Measurements from ENCODE around the gene MIEF2. TPM values are rescaled to one million over a fixed set of nuclear protein-coding genes. Genes with fewer than 3 reads are reported as not detected.

MIEF2 gene
- polyA plus RNA-seq, 1 of the 3 experiments (the other 2 are of a cell fraction), result 12.7 TPM

DNA sequence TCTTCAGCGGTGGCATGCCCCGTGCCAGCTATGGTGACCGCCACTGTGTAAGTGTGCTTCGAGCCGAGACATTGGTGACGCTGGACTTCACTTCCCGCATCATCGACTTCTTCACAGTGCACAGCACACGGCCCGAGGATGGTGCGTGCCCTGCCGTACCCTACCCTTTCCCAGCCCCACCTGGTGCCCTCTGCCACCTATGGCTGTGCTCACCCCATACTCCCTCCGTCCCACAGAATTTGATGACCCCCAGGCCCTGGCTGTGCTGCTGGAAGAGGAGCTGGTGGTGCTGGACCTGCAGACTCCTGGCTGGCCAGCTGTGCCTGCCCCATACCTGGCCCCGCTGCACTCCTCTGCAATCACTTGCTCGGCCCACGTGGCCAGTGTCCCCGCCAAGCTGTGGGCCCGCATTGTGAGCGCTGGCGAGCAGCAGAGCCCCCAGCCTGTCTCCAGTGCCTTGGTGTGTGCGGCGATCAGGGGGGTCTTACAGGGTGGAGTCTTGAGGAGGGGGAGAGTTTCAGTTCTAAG, 25.5 kb upstream of the MIEF2 start (continued):
- TF ChIP-seq, protein P1, sequence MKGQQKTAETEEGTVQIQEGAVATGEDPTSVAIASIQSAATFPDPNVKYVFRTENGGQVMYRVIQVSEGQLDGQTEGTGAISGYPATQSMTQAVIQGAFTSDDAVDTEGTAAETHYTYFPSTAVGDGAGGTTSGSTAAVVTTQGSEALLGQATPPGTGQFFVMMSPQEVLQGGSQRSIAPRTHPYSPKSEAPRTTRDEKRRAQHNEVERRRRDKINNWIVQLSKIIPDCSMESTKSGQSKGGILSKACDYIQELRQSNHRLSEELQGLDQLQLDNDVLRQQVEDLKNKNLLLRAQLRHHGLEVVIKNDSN (IDR thresholded peaks at IDR 0.05; ENCODE audit: borderline replicate concordance, low read depth), result no peak
- no peak for TF ChIP-seq TEAD4 (IDR thresholded peaks at IDR 0.05; ENCODE audit: borderline replicate concordance, insufficient read depth)
- no peak for TF ChIP-seq NFIC (IDR thresholded peaks at IDR 0.05; ENCODE audit: borderline replicate concordance)
- no peak for TF ChIP-seq TAF1 (IDR thresholded peaks at IDR 0.05; ENCODE audit: borderline replicate concordance, low read depth, low read length)
- TF ChIP-seq GATA2 (CRISPR knock-in tag; IDR thresholded peaks at IDR 0.05), result no peak

DNA sequence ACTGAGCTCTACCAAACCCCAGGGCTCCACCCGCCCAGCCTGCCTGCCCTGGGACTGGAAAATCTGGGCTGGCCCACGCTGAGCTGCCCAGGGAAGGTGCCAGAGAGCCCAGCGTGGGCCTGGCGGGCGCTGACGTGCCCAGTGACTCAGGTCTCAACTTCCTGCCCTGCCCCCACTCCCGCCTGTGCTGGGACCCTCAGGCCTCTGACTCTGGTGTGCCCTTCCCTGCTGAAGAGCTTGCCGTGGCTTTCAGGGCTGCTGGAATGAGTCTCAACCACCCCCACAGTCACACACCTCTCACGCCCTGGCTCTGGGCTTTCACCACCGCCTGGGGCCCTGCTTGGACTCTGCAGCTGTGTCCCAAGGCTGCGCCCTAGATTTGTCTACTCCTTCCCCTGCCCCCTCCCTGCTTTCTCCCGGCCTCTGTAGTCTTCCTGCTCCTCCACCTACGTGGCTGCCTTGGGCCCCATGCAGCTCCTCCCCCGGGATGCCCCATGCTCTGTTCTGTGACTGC, 24.7 kb upstream of the MIEF2 start:
- Histone ChIP-seq H3K27me3 (ENCODE audit: insufficient read depth) (no peaks in the 10 kb centered on the region), H3K79me2 (ENCODE audit: insufficient read depth) (peaks cover 11% of the 10 kb centered on the region; the same call in 1 of the 2 replicates), H3K27ac (ENCODE audit: low read depth in 2 of 2, low read length in 1 of 2) (peak overlapping the region in 1 of 2 experiments; percentile 70; a peak in 2 of 4 replicates), H3K9me2 (no peaks in the 10 kb centered on the region), H2AFZ (ENCODE audit: low read depth) (no peak overlapping the region), H3K4me2 (no peak overlapping the region), H3F3A (replicated peaks; ENCODE audit: insufficient read depth) (peaks cover 4% of the 10 kb centered on the region), H3K4me1 (ENCODE audit: control insufficient read depth in 1 of 2, insufficient read depth in 2 of 2, low read depth in 1 of 2, low read length in 1 of 2) (peaks cover 0 to 6% of the 10 kb centered on the region in 2 experiments; a peak in 2 of 4 replicates), H3K9ac (peak overlapping the region; percentile 44; the same call in 1 of the 2 replicates), H3K9me3 (no peaks in the 10 kb centered on the region), H4K20me1 (ENCODE audit: insufficient read depth) (no peaks in the 10 kb centered on the region), H3K36me3 (replicated peaks in 1 of 2; ENCODE audit: control insufficient read depth in 1 of 2, insufficient read depth in 2 of 2, low read length in 1 of 2) (peaks cover 0 to 25% of the 10 kb centered on the region in 2 experiments), H3K4me3 (ENCODE audit: low read depth in 2 of 2, low read length in 1 of 2) (no peak overlapping the region)
- 67% methylated on average over 8 of the region's 14 CpGs for WGBS (ENCODE audit: low lambda C conversion rate)
- TF ChIP-seq RAD21 (IDR thresholded peaks at IDR 0.05; ENCODE audit: low read length), result no peak
- TF ChIP-seq, protein P2, sequence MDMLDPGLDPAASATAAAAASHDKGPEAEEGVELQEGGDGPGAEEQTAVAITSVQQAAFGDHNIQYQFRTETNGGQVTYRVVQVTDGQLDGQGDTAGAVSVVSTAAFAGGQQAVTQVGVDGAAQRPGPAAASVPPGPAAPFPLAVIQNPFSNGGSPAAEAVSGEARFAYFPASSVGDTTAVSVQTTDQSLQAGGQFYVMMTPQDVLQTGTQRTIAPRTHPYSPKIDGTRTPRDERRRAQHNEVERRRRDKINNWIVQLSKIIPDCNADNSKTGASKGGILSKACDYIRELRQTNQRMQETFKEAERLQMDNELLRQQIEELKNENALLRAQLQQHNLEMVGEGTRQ (IDR thresholded peaks at IDR 0.05; ENCODE audit: borderline replicate concordance, low read depth, low read length), result no peak
- no peak for TF ChIP-seq TEAD4 (IDR thresholded peaks at IDR 0.05; ENCODE audit: borderline replicate concordance, insufficient read depth)
- TF ChIP-seq FOSL2 (IDR thresholded peaks at IDR 0.05; ENCODE audit: borderline replicate concordance, low read depth), result peak; percentile 63; the same call in 1 of the 2 replicates
- no peak for TF ChIP-seq GATA2 (CRISPR knock-in tag; IDR thresholded peaks at IDR 0.05)
- no peak for TF ChIP-seq POLR2AphosphoS5 (IDR thresholded peaks at IDR 0.05; ENCODE audit: low read depth, low read length)
- no peak for TF ChIP-seq FOXM1 (IDR thresholded peaks at IDR 0.05; ENCODE audit: low read depth)
- TF ChIP-seq YY1 (IDR thresholded peaks at IDR 0.05; ENCODE audit: low read depth), result no peak
- TF ChIP-seq MXI1 (IDR thresholded peaks at IDR 0.05; ENCODE audit: low read depth, low read length), result no peak
- TF ChIP-seq GABPA (IDR thresholded peaks at IDR 0.05; ENCODE audit: low read depth), result 0 out of 2 replicates have a peak, but pooled peaks have one; percentile 23
- TF ChIP-seq, protein P3, sequence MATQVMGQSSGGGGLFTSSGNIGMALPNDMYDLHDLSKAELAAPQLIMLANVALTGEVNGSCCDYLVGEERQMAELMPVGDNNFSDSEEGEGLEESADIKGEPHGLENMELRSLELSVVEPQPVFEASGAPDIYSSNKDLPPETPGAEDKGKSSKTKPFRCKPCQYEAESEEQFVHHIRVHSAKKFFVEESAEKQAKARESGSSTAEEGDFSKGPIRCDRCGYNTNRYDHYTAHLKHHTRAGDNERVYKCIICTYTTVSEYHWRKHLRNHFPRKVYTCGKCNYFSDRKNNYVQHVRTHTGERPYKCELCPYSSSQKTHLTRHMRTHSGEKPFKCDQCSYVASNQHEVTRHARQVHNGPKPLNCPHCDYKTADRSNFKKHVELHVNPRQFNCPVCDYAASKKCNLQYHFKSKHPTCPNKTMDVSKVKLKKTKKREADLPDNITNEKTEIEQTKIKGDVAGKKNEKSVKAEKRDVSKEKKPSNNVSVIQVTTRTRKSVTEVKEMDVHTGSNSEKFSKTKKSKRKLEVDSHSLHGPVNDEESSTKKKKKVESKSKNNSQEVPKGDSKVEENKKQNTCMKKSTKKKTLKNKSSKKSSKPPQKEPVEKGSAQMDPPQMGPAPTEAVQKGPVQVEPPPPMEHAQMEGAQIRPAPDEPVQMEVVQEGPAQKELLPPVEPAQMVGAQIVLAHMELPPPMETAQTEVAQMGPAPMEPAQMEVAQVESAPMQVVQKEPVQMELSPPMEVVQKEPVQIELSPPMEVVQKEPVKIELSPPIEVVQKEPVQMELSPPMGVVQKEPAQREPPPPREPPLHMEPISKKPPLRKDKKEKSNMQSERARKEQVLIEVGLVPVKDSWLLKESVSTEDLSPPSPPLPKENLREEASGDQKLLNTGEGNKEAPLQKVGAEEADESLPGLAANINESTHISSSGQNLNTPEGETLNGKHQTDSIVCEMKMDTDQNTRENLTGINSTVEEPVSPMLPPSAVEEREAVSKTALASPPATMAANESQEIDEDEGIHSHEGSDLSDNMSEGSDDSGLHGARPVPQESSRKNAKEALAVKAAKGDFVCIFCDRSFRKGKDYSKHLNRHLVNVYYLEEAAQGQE (IDR thresholded peaks at IDR 0.05; ENCODE audit: low read depth, low read length), result no peak
- CTCF ChIA-PET, result interaction anchor here (0.7 to 4.4 kb wide), 3 partner anchors 12 to 84 kb away, joined by 3 to 26 read pairs (median 3); no protein-coding TSS in a partner anchor
- POLR2A ChIA-PET, result no interaction called here
- DNase-seq, result no peak

Data from SK-N-SH (cell line).